ENCODE measurements around the gene PLCXD1.

- TF ChIP-seq POLR2A (IDR thresholded peaks at IDR 0.05), result no peak
- TF ChIP-seq, protein P1, sequence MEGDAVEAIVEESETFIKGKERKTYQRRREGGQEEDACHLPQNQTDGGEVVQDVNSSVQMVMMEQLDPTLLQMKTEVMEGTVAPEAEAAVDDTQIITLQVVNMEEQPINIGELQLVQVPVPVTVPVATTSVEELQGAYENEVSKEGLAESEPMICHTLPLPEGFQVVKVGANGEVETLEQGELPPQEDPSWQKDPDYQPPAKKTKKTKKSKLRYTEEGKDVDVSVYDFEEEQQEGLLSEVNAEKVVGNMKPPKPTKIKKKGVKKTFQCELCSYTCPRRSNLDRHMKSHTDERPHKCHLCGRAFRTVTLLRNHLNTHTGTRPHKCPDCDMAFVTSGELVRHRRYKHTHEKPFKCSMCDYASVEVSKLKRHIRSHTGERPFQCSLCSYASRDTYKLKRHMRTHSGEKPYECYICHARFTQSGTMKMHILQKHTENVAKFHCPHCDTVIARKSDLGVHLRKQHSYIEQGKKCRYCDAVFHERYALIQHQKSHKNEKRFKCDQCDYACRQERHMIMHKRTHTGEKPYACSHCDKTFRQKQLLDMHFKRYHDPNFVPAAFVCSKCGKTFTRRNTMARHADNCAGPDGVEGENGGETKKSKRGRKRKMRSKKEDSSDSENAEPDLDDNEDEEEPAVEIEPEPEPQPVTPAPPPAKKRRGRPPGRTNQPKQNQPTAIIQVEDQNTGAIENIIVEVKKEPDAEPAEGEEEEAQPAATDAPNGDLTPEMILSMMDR (IDR thresholded peaks at IDR 0.05 in 8 of 11, conservative IDR thresholded peaks at IDR 0.05 in 3 of 11), result no peak
- TF ChIP-seq POLR2AphosphoS5 (IDR thresholded peaks at IDR 0.05), result no peak
These were observed 65.0 kb downstream of the PLCXD1 start for GRCh38 chrX:346034-346813.

All from spleen (tissue), 7 donors.